Caco-2 (cell line): ENCODE measurements around the gene TMEM187. TPM values are rescaled to one million over a fixed set of nuclear protein-coding genes. Genes with fewer than 3 reads are reported as not detected.

Experiments
- BruUV-seq: library from RNA; stranded (reverse); fragments of 400-500 nt; replicated peaks from 2 replicates; lab custom pipeline; 2021; lab: Mats Ljungman, UMichigan
- CTCF ChIA-PET: fragments of 300-600 bp; sonication (Branson Sonifier 250); formaldehyde crosslinking; loops from one replicate; lab custom pipeline; 2022; ENCODE audit warnings: antibody characterized with exemption; lab: Charles Lee
- POLR2A ChIA-PET: fragments of 300-600 bp; sonication (Branson Sonifier 250); formaldehyde crosslinking; loops from one replicate; lab custom pipeline; 2022; ENCODE audit warnings: antibody characterized with exemption; lab: Charles Lee
- DNase-seq, 2 experiments: peaks; one replicate each; pipeline versions ENCODE4 v3.0.0 to v3.0.0-alpha.2; 2020 to 2022
- H3K27me3 ChIP-seq: replicated peaks from 2 replicates; pipeline ENCODE4 v1.6.0; 2011; ENCODE audit warnings: low read length; ENCODE audit not compliant: control insufficient read depth, insufficient read depth
- H3K36me3 ChIP-seq: 2 replicates; pipeline ENCODE4 v1.5.1; 2011; ENCODE audit warnings: low read length; ENCODE audit not compliant: control insufficient read depth, insufficient read depth
- H3K4me1 ChIP-seq: fragments of 250-450 bp; sonication (Bioruptor Pico); 2 replicates; pipeline ENCODE4 v1.5.1; 2020; ENCODE audit warnings: mild to moderate bottlenecking
- H3K4me3 ChIP-seq: 2 replicates; pipeline ENCODE4 v1.5.1; 2011; ENCODE audit warnings: low read depth, mild to moderate bottlenecking, control low read depth, low read length
- H3K9me3 ChIP-seq: fragments of 250-450 bp; sonication (Bioruptor Pico); 2 replicates; pipeline ENCODE4 v1.5.1; 2020; ENCODE audit warnings: mild to moderate bottlenecking, moderate library complexity
- H3K27ac Mint-ChIP-seq: one replicate; pipeline ENCODE4 v1.8.0; 2022; ENCODE audit warnings: mixed read lengths; ENCODE audit not compliant: unreplicated experiment
- H3K27me3 Mint-ChIP-seq: one replicate; pipeline ENCODE4 v1.8.0; 2022; ENCODE audit warnings: mixed read lengths; ENCODE audit not compliant: insufficient read depth, unreplicated experiment
- H3K36me3 Mint-ChIP-seq: one replicate; pipeline ENCODE4 v1.8.0; 2022; ENCODE audit warnings: mild to moderate bottlenecking, mixed read lengths; ENCODE audit not compliant: insufficient read depth, unreplicated experiment
- H3K4me1 Mint-ChIP-seq: one replicate; pipeline ENCODE4 v1.8.0; 2022; ENCODE audit warnings: low read depth, mixed read lengths; ENCODE audit not compliant: unreplicated experiment
- H3K4me3 Mint-ChIP-seq: one replicate; pipeline ENCODE4 v1.8.0; 2022; ENCODE audit warnings: mild to moderate bottlenecking, moderate library complexity, mixed read lengths; ENCODE audit not compliant: unreplicated experiment
- H3K9me3 Mint-ChIP-seq: one replicate; pipeline ENCODE4 v1.8.0; 2022; ENCODE audit warnings: mixed read lengths; ENCODE audit not compliant: unreplicated experiment
- intact Hi-C: fragments of 100-400 bp; cut with micrococcal nuclease; formaldehyde crosslinking; loops from one replicate; pipeline ENCODE4 v1.10.0; 2022; ENCODE audit not compliant: unreplicated experiment
- total RNA-seq: library from RNA; stranded (reverse); gene quantifications from 2 replicates; pipeline ENCODE4 v1.2.3, GENCODE V29; 2022
- TF ChIP-seq, protein P1 (sequence below), 2 experiments: fragments of 200-600 bp in 1 of 2; IDR thresholded peaks; 1 replicate in 1 of 2; 2 replicates in 1 of 2; pipeline versions ENCODE4 v1.5.1 to v1.8.0; 2011 to 2022; ENCODE audit warnings: antibody characterized with exemption in 1 of 2, control low read depth in 1 of 2, inconsistent platforms in 1 of 2, low read depth in 1 of 2, low read length in 1 of 2, mild to moderate bottlenecking in 1 of 2, moderate library complexity in 1 of 2; ENCODE audit not compliant: insufficient read depth in 1 of 2, severe bottlenecking in 1 of 2, unreplicated experiment in 1 of 2

Gene TMEM187
- total RNA-seq, 1 experiment from 2014 or later, result 4.9 TPM

- Mint-ChIP-seq H3K27me3 (no peaks in the 10 kb centered on the region), H3K27ac (no peak overlapping the region), H3K9me3 (no peaks in the 10 kb centered on the region), H3K4me1 (no peaks in the 10 kb centered on the region), H3K36me3 (peaks cover 81% of the 10 kb centered on the region), H3K4me3 (no peak overlapping the region)
- no peaks in the 10 kb centered on the region for H3K9me3 ChIP-seq
- CTCF ChIA-PET, result no interaction called here
- TF ChIP-seq, protein P1, sequence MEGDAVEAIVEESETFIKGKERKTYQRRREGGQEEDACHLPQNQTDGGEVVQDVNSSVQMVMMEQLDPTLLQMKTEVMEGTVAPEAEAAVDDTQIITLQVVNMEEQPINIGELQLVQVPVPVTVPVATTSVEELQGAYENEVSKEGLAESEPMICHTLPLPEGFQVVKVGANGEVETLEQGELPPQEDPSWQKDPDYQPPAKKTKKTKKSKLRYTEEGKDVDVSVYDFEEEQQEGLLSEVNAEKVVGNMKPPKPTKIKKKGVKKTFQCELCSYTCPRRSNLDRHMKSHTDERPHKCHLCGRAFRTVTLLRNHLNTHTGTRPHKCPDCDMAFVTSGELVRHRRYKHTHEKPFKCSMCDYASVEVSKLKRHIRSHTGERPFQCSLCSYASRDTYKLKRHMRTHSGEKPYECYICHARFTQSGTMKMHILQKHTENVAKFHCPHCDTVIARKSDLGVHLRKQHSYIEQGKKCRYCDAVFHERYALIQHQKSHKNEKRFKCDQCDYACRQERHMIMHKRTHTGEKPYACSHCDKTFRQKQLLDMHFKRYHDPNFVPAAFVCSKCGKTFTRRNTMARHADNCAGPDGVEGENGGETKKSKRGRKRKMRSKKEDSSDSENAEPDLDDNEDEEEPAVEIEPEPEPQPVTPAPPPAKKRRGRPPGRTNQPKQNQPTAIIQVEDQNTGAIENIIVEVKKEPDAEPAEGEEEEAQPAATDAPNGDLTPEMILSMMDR (IDR thresholded peaks at IDR 0.05; ENCODE audit: insufficient read depth in 1 of 2, low read depth in 1 of 2, low read length in 1 of 2, severe bottlenecking in 1 of 2, unreplicated experiment in 1 of 2), result no peak
- no peak overlapping the region for H3K4me3 ChIP-seq
- H3K36me3 ChIP-seq, result no peaks in the 10 kb centered on the region; the same call in 1 of the 2 replicates
- no TSS peak for BruUV-seq
- intact Hi-C loops, result no loop called here
- no peaks in the 10 kb centered on the region for H3K27me3 ChIP-seq
- DNase-seq, result no peak
- POLR2A ChIA-PET, result no interaction called here
- no peaks in the 10 kb centered on the region for H3K4me1 ChIP-seq
Measured at GRCh38 chrX:153950127-153950526, 22.4 kb upstream of the TMEM187 start.

GRCh38 chrX:153951683-153952372, 20.7 kb upstream of the TMEM187 start:
- H3K4me1 ChIP-seq, result no peaks in the 10 kb centered on the region
- Mint-ChIP-seq H3K4me1 (no peaks in the 10 kb centered on the region), H3K36me3 (peaks cover 83% of the 10 kb centered on the region), H3K27ac (no peak overlapping the region), H3K9me3 (no peaks in the 10 kb centered on the region), H3K4me3 (no peak overlapping the region), H3K27me3 (no peaks in the 10 kb centered on the region)
- H3K36me3 ChIP-seq, result no peaks in the 10 kb centered on the region; the same call in 1 of the 2 replicates
- no peaks in the 10 kb centered on the region for H3K27me3 ChIP-seq
- TF ChIP-seq, protein P1 (IDR thresholded peaks at IDR 0.05; ENCODE audit: insufficient read depth in 1 of 2, low read depth in 1 of 2, low read length in 1 of 2, severe bottlenecking in 1 of 2, unreplicated experiment in 1 of 2), result no peak
- ChIA-PET CTCF (no interaction called here), POLR2A (no interaction called here)
- H3K4me3 ChIP-seq, result no peak overlapping the region
- H3K9me3 ChIP-seq, result no peaks in the 10 kb centered on the region
- no TSS peak for BruUV-seq
- intact Hi-C loops, result no loop called here
- DNase-seq, result no peak

DNA sequence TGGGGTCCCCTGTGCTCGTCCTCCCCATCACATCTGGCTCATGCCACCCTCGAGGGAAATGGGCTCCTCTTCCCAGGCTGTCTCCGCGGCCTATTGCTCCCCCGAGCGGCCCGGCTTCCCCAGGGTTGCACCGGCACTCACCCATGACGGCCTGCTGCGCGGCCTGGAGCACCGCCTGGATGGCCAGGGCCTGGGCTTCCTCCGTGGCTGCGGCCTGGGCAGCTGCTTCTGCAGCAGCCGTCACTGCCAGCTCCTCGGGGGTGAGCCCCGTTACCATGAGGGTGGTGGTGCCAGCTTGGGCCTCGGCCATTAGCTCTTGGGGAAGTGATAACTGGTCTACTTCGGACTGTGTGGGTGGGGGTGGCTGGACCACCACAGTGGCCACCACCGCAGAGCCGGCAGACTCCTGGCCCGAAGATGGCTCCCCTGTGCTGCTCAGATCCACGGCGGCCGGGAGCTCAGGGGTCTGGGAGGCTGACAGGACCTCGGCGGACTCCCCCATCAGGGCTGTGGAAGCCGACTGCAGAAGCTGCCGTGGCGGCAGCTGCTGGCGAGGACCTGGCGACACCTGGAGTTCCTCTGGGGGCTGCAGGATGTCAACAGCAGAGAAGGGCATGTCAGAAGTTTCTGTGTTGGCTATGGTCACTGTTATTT, 20.1 kb upstream of the TMEM187 start:
- no peaks in the 10 kb centered on the region for H3K4me1 Mint-ChIP-seq
- Histone ChIP-seq H3K4me3 (no peak overlapping the region), H3K36me3 (no peaks in the 10 kb centered on the region; the same call in 1 of the 2 replicates), H3K4me1 (no peaks in the 10 kb centered on the region), H3K27me3 (no peaks in the 10 kb centered on the region), H3K9me3 (no peaks in the 10 kb centered on the region)
- no TSS peak for BruUV-seq
- TF ChIP-seq, protein P1 (IDR thresholded peaks at IDR 0.05; ENCODE audit: insufficient read depth in 1 of 2, low read depth in 1 of 2, low read length in 1 of 2, severe bottlenecking in 1 of 2, unreplicated experiment in 1 of 2), result no peak
- no peaks in the 10 kb centered on the region for H3K27me3 Mint-ChIP-seq
- CTCF ChIA-PET, result no interaction called here
- H3K4me3 Mint-ChIP-seq, result no peak overlapping the region
- H3K9me3 Mint-ChIP-seq, result no peaks in the 10 kb centered on the region
- no peak for DNase-seq
- POLR2A ChIA-PET, result no interaction called here
- intact Hi-C loops, result loop anchor here (1.0 kb wide), 1 partner anchor 28 kb away; no protein-coding TSS in a partner anchor
- H3K27ac Mint-ChIP-seq, result no peak overlapping the region
- peaks cover 81% of the 10 kb centered on the region for H3K36me3 Mint-ChIP-seq
